SH-SY5Y (cell line): ENCODE results near the gene ZMYND15.

ENCODE experiments used
- GATA2 ChIP-seq: IDR thresholded peaks from 2 replicates; pipeline ENCODE4 v1.6.1; 2011; ENCODE audit warnings: mild to moderate bottlenecking, low read depth, low read length
- GATA3 ChIP-seq: IDR thresholded peaks from 2 replicates; pipeline ENCODE4 v1.6.1; 2011; ENCODE audit warnings: low read depth, mild to moderate bottlenecking, low read length, moderate library complexity

GRCh38 chr17:4691686-4692085, 47.9 kb upstream of the ZMYND15 start:
- no peak for TF ChIP-seq GATA2
- no peak for TF ChIP-seq GATA3
